MCF 10A (cell line): ENCODE results near the gene APOO. TPM values are rescaled to one million over a fixed set of nuclear protein-coding genes. Genes with fewer than 3 reads are reported as not detected.
"Not testable (repeated sequence)": the region's sequence is repeated elsewhere in the genome, so short reads cannot be mapped to it uniquely, and the experiment has no call there.

Experiments used
- BruUV-seq: library from RNA; stranded (reverse); fragments of 400-500 nt; replicated peaks from 2 replicates; lab custom pipeline; 2021; lab: Mats Ljungman, UMichigan
- CTCF ChIA-PET: fragments of 300-600 bp; sonication (Branson Sonifier 250); formaldehyde crosslinking; extraction: SDS; loops from one replicate; lab custom pipeline; 2021; ENCODE audit warnings: antibody characterized with exemption, inconsistent platforms; lab: Yijun Ruan, JAX
- POLR2A ChIA-PET: fragments of 300-600, 350-650 bp; sonication (Branson Sonifier 250); formaldehyde crosslinking; extraction: SDS; loops from one replicate; lab custom pipeline; 2020; ENCODE audit warnings: antibody characterized with exemption, inconsistent platforms; lab: Yijun Ruan, JAX
- DNase-seq: peaks from one replicate; pipeline ENCODE4 v3.0.0-alpha.2; 2018; ENCODE audit not compliant: unreplicated experiment
- H3K27ac Mint-ChIP-seq: one replicate; pipeline ENCODE4 v1.8.0; 2022; ENCODE audit warnings: mild to moderate bottlenecking, low read depth, mixed read lengths; ENCODE audit not compliant: unreplicated experiment
- H3K27me3 Mint-ChIP-seq: one replicate; pipeline ENCODE4 v1.8.0; 2022; ENCODE audit warnings: mixed read lengths; ENCODE audit not compliant: insufficient read depth, unreplicated experiment
- H3K36me3 Mint-ChIP-seq: one replicate; pipeline ENCODE4 v1.8.0; 2022; ENCODE audit warnings: mild to moderate bottlenecking, moderate library complexity, mixed read lengths; ENCODE audit not compliant: insufficient read depth, unreplicated experiment
- H3K4me1 Mint-ChIP-seq: one replicate; pipeline ENCODE4 v1.8.0; 2022; ENCODE audit warnings: mixed read lengths; ENCODE audit not compliant: insufficient read depth, unreplicated experiment
- H3K4me3 Mint-ChIP-seq: one replicate; pipeline ENCODE4 v1.8.0; 2022; ENCODE audit warnings: mild to moderate bottlenecking, moderate library complexity, mixed read lengths; ENCODE audit not compliant: unreplicated experiment
- H3K9me3 Mint-ChIP-seq: one replicate; pipeline ENCODE4 v1.8.0; 2022; ENCODE audit warnings: mixed read lengths; ENCODE audit not compliant: unreplicated experiment
- intact Hi-C: fragments of 100-400 bp; cut with micrococcal nuclease; formaldehyde crosslinking; loops from 2 replicates; pipeline ENCODE4 v1.14.1; 2022
- total RNA-seq: library from RNA; stranded (reverse); gene quantifications from 2 replicates; pipeline ENCODE4 v1.2.3, GENCODE V29; 2022
- TF ChIP-seq, protein P1 (sequence below): fragments of 200-600 bp; IDR thresholded peaks from one replicate; pipeline ENCODE4 v1.8.0; 2022; ENCODE audit warnings: antibody characterized with exemption, mild to moderate bottlenecking; ENCODE audit not compliant: unreplicated experiment

Gene APOO
- total RNA-seq, 1 experiment from 2014 or later, result 35.9 TPM

GRCh38 chrX:23870041-23870440 lies 37.7 kb downstream of the APOO start:
- no peaks in the 10 kb centered on the region for H3K9me3 Mint-ChIP-seq
- intact Hi-C loops, result no loop called here
- H3K4me1 Mint-ChIP-seq, result no peaks in the 10 kb centered on the region
- no peak overlapping the region for H3K27ac Mint-ChIP-seq
- TF ChIP-seq, protein P1, sequence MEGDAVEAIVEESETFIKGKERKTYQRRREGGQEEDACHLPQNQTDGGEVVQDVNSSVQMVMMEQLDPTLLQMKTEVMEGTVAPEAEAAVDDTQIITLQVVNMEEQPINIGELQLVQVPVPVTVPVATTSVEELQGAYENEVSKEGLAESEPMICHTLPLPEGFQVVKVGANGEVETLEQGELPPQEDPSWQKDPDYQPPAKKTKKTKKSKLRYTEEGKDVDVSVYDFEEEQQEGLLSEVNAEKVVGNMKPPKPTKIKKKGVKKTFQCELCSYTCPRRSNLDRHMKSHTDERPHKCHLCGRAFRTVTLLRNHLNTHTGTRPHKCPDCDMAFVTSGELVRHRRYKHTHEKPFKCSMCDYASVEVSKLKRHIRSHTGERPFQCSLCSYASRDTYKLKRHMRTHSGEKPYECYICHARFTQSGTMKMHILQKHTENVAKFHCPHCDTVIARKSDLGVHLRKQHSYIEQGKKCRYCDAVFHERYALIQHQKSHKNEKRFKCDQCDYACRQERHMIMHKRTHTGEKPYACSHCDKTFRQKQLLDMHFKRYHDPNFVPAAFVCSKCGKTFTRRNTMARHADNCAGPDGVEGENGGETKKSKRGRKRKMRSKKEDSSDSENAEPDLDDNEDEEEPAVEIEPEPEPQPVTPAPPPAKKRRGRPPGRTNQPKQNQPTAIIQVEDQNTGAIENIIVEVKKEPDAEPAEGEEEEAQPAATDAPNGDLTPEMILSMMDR, result no peak
- ChIA-PET CTCF (no interaction called here), POLR2A (interaction anchor here (0.6 to 1.0 kb wide), 2 partner anchors 73 to 121 kb away, joined by 3 read pairs; no protein-coding TSS in a partner anchor)
- BruUV-seq, result no TSS peak
- H3K4me3 Mint-ChIP-seq, result no peak overlapping the region
- DNase-seq, result no peak
- peaks cover 22% of the 10 kb centered on the region for H3K27me3 Mint-ChIP-seq
- H3K36me3 Mint-ChIP-seq, result no peaks in the 10 kb centered on the region

- Mint-ChIP-seq H3K9me3 (no peaks in the 10 kb centered on the region), H3K27me3 (peaks cover 17% of the 10 kb centered on the region), H3K4me1 (no peaks in the 10 kb centered on the region), H3K4me3 (no peak overlapping the region), H3K36me3 (peaks cover 7% of the 10 kb centered on the region), H3K27ac (no peak overlapping the region)
- intact Hi-C loops, result no loop called here
- CTCF ChIA-PET, result interaction anchor here (0.5 kb wide), 1 partner anchor 163 kb away, joined by 5 read pairs; no protein-coding TSS in a partner anchor
- no peak for DNase-seq
- TF ChIP-seq, protein P1, result no peak
- POLR2A ChIA-PET, result no interaction called here
- no TSS peak for BruUV-seq
Measured at GRCh38 chrX:23864742-23865326, 42.9 kb downstream of the APOO start.

DNA sequence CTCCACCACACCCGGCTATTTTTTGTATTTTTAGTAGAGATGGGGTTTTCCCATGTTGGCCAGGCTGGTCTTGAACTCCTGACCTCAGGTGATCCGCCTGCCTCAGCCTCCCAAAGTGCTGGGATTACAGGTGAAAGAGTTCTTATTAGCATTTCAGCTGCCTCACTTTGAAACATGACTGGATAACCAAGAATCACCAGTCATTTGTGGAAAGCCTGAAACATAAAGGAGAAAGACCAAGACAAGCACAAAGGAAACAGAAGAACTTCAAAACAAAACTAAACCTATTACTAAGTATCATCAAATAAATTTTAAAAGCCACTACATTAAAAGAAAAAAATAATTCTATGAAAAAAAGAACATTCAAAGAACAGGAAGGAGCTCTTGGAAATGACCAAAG lies 45.8 kb downstream of the APOO start:
- POLR2A ChIA-PET, result interaction anchor here (0.6 kb wide), 2 partner anchors 13 to 22 kb away, joined by 3 to 4 read pairs; no protein-coding TSS in a partner anchor
- CTCF ChIA-PET, result interaction anchor here (1.0 to 1.5 kb wide), 2 partner anchors 40 to 400 kb away, joined by 4 read pairs; no protein-coding TSS in a partner anchor
- BruUV-seq, H3K4me1 Mint-ChIP-seq, H3K27ac Mint-ChIP-seq, DNase-seq, H3K9me3 Mint-ChIP-seq, H3K4me3 Mint-ChIP-seq, intact Hi-C loops: not testable (repeated sequence)
- Mint-ChIP-seq H3K36me3 (peaks cover 22% of the 10 kb centered on the region), H3K27me3 (peaks cover 19% of the 10 kb centered on the region)

GRCh38 chrX:23861215-23861896 lies 46.4 kb downstream of the APOO start:
- Mint-ChIP-seq H3K9me3 (no peaks in the 10 kb centered on the region), H3K27ac (no peak overlapping the region), H3K36me3 (peaks cover 22% of the 10 kb centered on the region), H3K4me3 (no peak overlapping the region), H3K27me3 (peaks cover 25% of the 10 kb centered on the region), H3K4me1 (no peaks in the 10 kb centered on the region)
- TF ChIP-seq, protein P1, result no peak
- ChIA-PET CTCF (interaction anchor here (1.0 kb wide), 1 partner anchor 401 kb away, joined by 4 read pairs; no protein-coding TSS in a partner anchor), POLR2A (interaction anchor here (0.6 kb wide), 2 partner anchors 12 to 23 kb away, joined by 3 to 4 read pairs; no protein-coding TSS in a partner anchor)
- intact Hi-C loops, result no loop called here
- no peak for DNase-seq
- no TSS peak for BruUV-seq

DNA sequence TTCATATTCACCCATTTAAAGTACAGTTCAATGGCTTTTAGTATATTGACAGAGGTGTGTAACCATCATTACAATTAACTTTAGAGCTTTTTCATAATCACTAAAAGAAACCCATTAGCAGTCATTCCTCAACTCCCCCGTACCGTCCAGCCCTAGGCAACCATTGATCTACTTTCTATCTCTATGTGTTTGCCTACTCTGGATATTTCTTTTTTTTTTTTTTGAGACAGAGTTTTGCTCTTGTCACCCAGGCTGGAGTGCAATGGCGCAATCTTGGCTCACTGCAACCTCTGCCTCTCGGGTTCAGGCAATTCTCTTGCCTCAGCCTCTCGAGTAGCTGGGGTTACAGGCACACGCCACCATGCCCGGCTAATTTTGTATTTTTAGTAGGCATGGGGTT lies 48.5 kb downstream of the APOO start:
- CTCF ChIA-PET, H3K9me3 Mint-ChIP-seq, H3K4me1 Mint-ChIP-seq, DNase-seq, H3K4me3 Mint-ChIP-seq, H3K27ac Mint-ChIP-seq, intact Hi-C loops, BruUV-seq: not testable (repeated sequence)
- Mint-ChIP-seq H3K27me3 (peaks cover 25% of the 10 kb centered on the region), H3K36me3 (peaks cover 22% of the 10 kb centered on the region)
- POLR2A ChIA-PET, result interaction anchor here (0.6 kb wide), 2 partner anchors 93 to 161 kb away, joined by 3 to 4 read pairs; no protein-coding TSS in a partner anchor
